HepG2 (cell line): ENCODE results near the gene SCARF1. TPM values are rescaled to one million over a fixed set of nuclear protein-coding genes. Genes with fewer than 3 reads are reported as not detected.

Experiments
- ARHGAP35 ChIP-seq: sonication (generic); formaldehyde crosslinking; IDR thresholded peaks from 2 replicates; pipeline ENCODE4 v1.9.0; 2022; ENCODE audit warnings: mild to moderate bottlenecking, inconsistent platforms, moderate library complexity, missing genetic modification reagents, borderline replicate concordance
- DZIP1 ChIP-seq: sonication (generic); formaldehyde crosslinking; IDR thresholded peaks from 2 replicates; pipeline ENCODE4 v1.5.0; 2020; ENCODE audit warnings: mild to moderate bottlenecking, missing genetic modification reagents
- HMG20A ChIP-seq: IDR thresholded peaks from 2 replicates; pipeline ENCODE4 v1.6.1; 2016; ENCODE audit warnings: borderline replicate concordance
- NRL ChIP-seq: sonication (generic); formaldehyde crosslinking; IDR thresholded peaks from 2 replicates; pipeline ENCODE4 v1.5.0; 2020; ENCODE audit warnings: missing genetic modification reagents, mild to moderate bottlenecking, moderate library complexity, borderline replicate concordance
- ONECUT2 ChIP-seq: sonication (generic); formaldehyde crosslinking; IDR thresholded peaks from 2 replicates; pipeline ENCODE4 v1.4.0; 2020; ENCODE audit warnings: missing genetic modification reagents
- PTBP1 ChIP-seq: fragments of 200-400 bp; formaldehyde crosslinking; IDR thresholded peaks from 2 replicates; pipeline ENCODE4 v1.6.1; 2018; ENCODE audit warnings: low read length, low read depth; ENCODE audit not compliant: poor library complexity, severe bottlenecking
- RBFOX2 ChIP-seq: fragments of 200-400 bp; formaldehyde crosslinking; IDR thresholded peaks from 2 replicates; pipeline ENCODE4 v1.6.1; 2017; ENCODE audit warnings: low read depth, mild to moderate bottlenecking, low read length
- RFXAP ChIP-seq: sonication (generic); formaldehyde crosslinking; IDR thresholded peaks from 2 replicates; pipeline ENCODE4 v1.4.0; 2020; ENCODE audit warnings: missing genetic modification reagents, borderline replicate concordance
- SAP130 ChIP-seq: IDR thresholded peaks from 2 replicates; pipeline ENCODE4 v1.6.1; 2016; ENCODE audit warnings: low read depth
- SRF ChIP-seq: IDR thresholded peaks from 2 replicates; pipeline ENCODE4 v1.6.1; 2011; ENCODE audit warnings: mild to moderate bottlenecking, low read depth, low read length, moderate library complexity
- U2AF1 ChIP-seq: fragments of 200-400 bp; formaldehyde crosslinking; optimal IDR thresholded peaks from 2 replicates; pipeline ENCODE3; 2017; ENCODE audit warnings: mild to moderate bottlenecking, low read depth, low read length
- ZBTB38 ChIP-seq: sonication (generic); formaldehyde crosslinking; IDR thresholded peaks from 2 replicates; pipeline ENCODE4 v1.5.1; 2020; ENCODE audit warnings: mild to moderate bottlenecking, missing genetic modification reagents
- ZBTB49 ChIP-seq: sonication (generic); formaldehyde crosslinking; IDR thresholded peaks from 2 replicates; pipeline ENCODE4 v1.4.0; 2020; ENCODE audit warnings: missing genetic modification reagents, borderline replicate concordance
- ZNF225 ChIP-seq: sonication (generic); formaldehyde crosslinking; IDR thresholded peaks from 2 replicates; pipeline ENCODE4 v1.4.0; 2020; ENCODE audit warnings: mild to moderate bottlenecking, missing genetic modification reagents
- ZNF274 ChIP-seq: sonication (generic); formaldehyde crosslinking; IDR thresholded peaks from 2 replicates; pipeline ENCODE4 v1.5.1; 2020; ENCODE audit warnings: mild to moderate bottlenecking, missing genetic modification reagents
- ZNF879 ChIP-seq: sonication (generic); formaldehyde crosslinking; IDR thresholded peaks from 2 replicates; pipeline ENCODE4 v1.8.1; 2023; ENCODE audit warnings: missing genetic modification reagents
- ZSCAN5A ChIP-seq: sonication (generic); formaldehyde crosslinking; IDR thresholded peaks from 2 replicates; pipeline ENCODE4 v1.8.0; 2022; ENCODE audit warnings: mild to moderate bottlenecking, missing genetic modification reagents, borderline replicate concordance
- polyA plus RNA-seq, 8 experiments: library from polyadenylated mRNA; depleted of rRNA in 3 of 8; stranded (reverse) in 7 of 8; unstranded in 1 of 8; fragments of >200 nt; fragmentation: Illumina TruSeq in 4 of 8; extraction: Trizol in 4 of 8; gene quantifications; 2 replicates each; pipeline versions ENCODE4 v1.2.1 to v1.2.3, GENCODE V29; 2011 to 2016; ENCODE audit warnings: low read depth in 4 of 8, missing spikeins in 1 of 8, mixed read lengths in 1 of 8; ENCODE audit not compliant: insufficient read depth in 1 of 8
- total RNA-seq, 5 experiments: library from RNA; depleted of rRNA; stranded (reverse); fragments of >200 nt; fragmentation: Illumina TruSeq; extraction: Trizol; gene quantifications; 2 replicates each; pipeline ENCODE4 v1.2.3, GENCODE V29; 2016; ENCODE audit warnings: low read depth in 1 of 5

The SCARF1 gene
- total and polyA plus RNA-seq, 2 of the 13 experiments (the other 11 are each of a cell fraction or from before 2014, with no cell fraction given) = 0.24 to 0.71 TPM

DNA sequence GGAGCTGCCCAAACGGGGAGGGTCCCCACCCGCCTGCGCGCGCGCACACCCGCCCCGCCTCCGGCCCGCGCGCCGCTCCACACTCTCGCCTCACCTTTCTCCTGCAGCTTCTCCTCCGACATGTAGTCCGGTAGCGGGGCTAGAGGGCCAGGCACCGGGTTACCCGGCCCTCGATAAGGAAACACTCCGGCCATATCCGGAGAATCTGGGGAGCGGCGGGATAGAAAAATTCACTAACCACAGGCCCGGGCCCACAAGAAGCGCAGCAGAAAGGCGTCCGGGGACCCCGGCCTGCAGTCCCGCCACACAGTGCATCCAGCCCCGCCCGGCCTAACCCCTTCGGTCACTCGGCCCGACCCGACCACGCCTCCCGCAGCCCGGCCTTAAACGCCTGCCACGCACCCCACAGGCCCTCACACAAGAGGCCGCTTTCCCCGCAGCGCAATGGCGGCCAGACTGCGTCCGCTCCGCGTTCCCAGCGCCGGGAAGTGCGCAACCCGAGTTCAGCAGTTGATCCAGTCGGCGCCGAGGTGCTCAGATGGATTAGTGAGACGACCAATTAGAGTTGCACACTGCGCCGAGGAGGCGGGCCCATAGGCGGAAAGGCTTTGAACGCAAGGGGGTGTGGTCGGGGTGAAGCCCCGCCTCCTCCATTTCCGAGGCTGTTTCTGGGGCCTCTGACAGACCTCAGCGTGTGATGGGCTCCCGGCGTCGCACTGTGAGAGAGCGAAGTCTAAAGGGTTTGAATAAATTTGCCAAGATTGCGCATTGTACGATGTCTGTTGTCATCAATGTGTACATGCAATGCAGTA, 39.1 kb upstream of the SCARF1 start, which contains the start of gene PRPF8 (continued):
- TF ChIP-seq SRF (0 out of 2 replicates have a peak, but pooled peaks have one; percentile 20), ZSCAN5A (CRISPR knock-in tag) (no peak), ZBTB38 (peak; percentile 29; the same call in 1 of the 2 replicates), NRL (CRISPR knock-in tag) (peak; percentile 79; the same call in 1 of the 2 replicates), RFXAP (peak; percentile 68; the same call in 1 of the 2 replicates), ZBTB49 (CRISPR knock-in tag) (no peak), U2AF1 (peak; percentile 30), RBFOX2 (peak; percentile 98), SAP130 (peak; percentile 88), HMG20A (no peak), ZNF225 (CRISPR knock-in tag) (0 out of 2 replicates have a peak, but pooled peaks have one; percentile 16), DZIP1 (CRISPR knock-in tag) (peak; percentile 92; the same call in 1 of the 2 replicates), ARHGAP35 (CRISPR knock-in tag) (no peak; the same call in 1 of the 2 replicates), ZNF879 (CRISPR knock-in tag) (0 out of 2 replicates have a peak, but pooled peaks have one; percentile 62), ZNF274 (0 out of 2 replicates have a peak, but pooled peaks have one; percentile 63), ONECUT2 (CRISPR knock-in tag) (no peak), PTBP1 (no peak)
